GM21619 (cell line): ENCODE results near the gene POLRMT.
A peak's percentile ranks its signal among the peaks of the same experiment; 100 is the strongest.

Experiments used
- ATAC-seq: cut with Tn5 transposase; IDR thresholded peaks from one replicate; pipeline ENCODE4 v1.9.1; 2021; ENCODE audit not compliant: unreplicated experiment

Gene POLRMT

DNA sequence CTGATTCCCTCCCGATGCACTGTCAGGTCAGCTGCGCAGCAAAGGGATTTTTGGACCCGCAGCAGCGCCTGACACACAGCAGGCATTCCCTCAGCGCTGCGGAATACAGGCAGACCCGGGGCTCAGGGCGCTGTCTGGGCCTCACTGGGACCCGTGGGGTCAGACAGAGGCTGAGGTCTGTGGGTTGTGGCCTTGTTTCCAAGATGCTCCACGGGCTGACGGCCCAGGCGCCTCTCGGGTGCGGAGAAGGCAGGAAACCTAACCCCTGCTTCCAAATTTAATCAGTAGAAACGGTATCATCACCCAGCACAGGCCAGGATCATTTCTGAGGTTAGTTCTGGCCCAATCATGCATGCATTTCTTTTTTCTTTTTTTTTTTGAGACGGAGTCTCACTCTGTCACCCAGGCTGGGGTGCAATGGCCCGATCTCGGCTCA, 30.4 kb upstream of the POLRMT start:
- no peak for ATAC-seq

DNA sequence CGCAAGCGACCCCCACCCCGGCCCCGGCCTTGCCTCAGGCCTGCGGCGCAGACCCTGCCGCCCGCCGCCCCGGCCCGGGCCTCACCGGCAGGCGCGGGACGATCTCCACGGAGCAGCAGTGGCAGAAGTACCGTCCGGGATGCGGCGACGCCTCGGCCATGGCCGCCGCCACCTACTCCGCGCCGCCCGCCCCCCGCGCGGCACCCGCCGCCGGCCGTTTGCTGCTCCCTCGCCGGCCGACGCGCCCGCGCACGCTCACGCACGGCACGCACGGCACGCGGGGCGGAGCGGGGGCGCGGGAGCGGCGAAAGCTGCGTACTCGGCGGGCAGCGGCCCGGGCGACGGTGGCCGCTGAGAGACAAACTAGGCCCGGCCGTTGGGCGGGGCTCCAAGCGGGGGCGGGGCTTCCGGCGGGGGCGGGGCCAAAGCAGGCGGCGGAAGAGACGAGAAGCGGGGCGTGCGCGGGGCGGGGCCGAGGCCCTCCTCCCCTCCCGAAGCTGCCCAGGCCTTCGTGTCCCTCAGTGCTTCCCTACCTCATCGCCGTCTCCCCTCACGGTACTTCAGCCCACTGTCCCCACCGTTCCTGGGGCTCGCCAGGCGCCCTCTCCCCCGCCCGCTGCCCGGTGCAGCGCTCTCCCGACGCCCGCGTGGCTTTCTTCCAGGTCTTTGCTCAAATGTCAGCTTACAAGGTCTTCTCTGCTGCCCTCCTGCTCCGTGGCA, 29.8 kb upstream of the POLRMT start, which contains the start of gene RNF126:
Gene RNF126 (minus strand): TSS at position 253 of the 720 bp plus-strand sequence. CDS start 93 bp downstream, at position 160.
- peak; percentile 46 for ATAC-seq

DNA sequence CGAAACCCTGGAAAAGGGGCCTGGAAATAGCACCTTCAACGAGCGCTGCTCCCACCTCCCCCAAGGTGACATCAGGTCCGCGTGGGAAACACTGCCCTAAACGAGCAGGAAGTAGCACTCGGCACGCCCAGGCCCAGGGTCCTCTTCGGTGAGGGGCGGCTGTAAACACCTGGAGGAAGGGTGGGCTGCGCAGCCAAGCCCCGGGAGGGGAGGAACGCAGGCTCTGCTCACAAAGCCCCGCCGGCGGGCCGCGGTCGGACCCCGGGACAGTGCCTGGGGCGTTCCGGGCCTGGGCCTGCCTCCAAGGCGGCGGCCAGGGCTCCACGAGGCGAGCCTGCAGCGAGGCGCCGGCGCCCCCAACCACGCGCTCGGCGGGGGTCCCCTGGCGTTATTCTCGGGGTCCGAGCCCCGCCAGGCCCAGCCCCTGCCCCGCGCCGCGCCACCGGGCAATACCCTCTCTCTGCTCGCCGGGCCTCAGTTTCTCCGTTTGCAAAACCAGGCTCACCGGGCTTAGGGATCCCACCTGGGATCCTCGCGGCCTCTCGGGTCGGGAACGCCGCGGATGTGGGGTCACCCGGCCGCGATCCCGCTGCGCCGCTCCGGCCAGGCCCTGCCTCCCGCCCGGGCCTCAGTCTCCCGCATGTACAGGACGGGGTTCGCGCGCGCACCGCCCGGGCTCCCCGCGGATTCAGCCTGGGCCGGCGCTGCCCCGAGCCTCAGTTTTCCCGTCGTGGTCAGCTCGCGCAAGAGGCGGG, 29.0 kb upstream of the POLRMT start:
- peak; percentile 4 for ATAC-seq

DNA sequence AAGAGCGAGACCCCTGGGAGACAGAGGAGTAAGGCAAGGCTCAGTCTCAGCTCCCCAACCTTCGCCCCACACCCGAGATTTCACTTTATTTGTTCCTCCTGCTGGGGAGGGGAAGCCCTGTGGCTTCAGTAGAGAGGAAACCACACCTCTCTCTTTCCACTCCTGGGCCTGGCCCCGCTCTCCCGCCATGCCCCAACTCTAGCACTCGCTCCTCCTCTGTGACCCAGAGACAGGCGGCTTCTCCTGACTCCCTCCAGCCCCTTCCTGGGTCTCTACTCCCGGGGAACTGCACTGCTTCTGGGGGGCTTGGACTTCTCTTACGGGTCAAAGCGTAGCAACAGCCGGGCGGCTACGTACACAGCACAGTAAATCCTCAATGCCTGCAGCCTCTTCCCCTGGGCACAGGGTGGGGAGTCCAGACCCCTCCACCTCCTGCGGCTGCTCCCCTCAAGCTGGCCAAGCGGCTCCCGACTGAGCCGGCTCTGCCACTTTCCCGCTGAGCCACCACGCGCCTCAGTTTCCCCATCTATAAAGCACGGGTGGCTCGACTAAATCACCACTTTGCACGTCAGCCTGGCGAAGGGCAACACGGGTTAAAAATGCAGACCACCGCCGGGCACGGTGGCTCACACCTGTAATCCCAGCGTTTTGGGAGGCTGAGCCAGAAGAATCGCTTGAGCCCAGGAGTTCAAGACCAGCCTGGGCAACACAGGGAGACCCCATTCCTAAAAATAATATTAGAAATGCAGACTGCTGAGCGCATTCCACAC, 28.3 kb upstream of the POLRMT start:
- ATAC-seq = peak; percentile 29

DNA sequence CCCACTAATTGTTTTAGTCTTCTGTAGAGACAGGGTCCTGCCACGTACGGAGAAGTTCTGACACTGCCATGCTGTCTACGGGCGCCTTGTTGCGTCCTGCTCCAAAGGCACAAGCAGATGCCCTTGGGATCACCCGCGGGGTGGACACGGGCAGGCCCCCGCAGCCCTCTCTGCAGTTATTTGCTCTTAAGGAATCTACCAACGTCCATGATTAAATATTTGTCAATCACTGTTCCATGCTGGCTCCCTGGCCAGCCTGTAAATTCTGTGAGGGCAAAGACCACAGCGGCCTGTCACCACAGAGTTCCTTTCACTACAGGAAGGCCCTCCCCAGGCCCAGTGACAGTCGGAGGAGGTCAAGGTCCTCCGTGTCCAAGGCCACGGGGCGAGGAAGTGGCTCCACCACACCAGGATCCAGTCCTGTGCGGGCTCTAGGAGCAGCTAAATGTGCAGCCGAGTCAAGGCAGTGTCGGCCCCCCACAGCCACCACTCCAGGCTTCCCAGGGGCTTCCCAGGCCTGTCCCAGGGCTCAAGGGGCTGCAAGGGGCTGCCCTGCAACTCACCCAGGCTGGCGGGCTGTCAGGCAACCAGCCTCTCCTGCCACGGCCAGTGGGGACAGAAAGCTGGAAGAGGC, 27.6 kb upstream of the POLRMT start:
- no peak for ATAC-seq

- ATAC-seq = no peak
These were observed 25.8 kb upstream of the POLRMT start for GRCh38 chr19:658916-659839.

DNA sequence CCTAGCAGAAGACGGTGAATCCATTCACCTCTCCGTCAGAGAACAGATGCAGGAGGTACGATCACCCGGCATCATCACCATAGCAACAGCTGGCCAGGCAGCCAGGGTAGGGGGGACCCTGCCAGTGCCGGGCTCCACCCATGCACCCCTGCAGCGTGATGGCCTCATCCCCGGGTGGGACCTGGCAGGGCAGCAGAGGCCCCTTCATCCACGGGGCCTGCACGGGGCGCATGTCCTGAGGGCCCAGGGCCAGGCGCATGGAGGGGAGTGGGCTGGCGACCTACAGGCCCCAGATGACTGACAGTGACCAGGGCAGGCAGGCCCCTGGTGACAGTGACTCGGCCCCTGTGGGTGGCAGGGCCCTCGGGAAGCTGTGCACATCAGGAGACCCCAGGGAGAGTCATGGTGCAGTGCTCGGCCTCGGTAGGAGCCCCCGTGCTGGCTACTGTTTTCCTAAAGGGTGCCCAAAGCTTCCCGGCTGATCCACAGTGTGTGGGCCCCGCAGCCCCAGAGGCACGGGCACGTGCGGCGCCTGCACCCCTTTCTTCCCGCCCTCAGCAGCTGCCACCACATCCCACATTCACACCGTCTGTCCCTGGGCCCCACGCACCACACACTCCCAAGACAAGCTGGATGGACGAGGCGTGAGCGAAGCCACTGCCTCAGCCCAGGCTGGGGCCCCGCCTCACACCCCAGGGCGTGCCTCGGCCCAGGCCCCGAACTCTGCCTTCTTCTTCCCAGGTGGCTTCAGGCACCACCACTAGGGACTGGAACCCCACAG, 24.9 kb upstream of the POLRMT start:
- ATAC-seq = no peak

GRCh38 chr19:657611-658010, 24.3 kb upstream of the POLRMT start:
- no peak for ATAC-seq

DNA sequence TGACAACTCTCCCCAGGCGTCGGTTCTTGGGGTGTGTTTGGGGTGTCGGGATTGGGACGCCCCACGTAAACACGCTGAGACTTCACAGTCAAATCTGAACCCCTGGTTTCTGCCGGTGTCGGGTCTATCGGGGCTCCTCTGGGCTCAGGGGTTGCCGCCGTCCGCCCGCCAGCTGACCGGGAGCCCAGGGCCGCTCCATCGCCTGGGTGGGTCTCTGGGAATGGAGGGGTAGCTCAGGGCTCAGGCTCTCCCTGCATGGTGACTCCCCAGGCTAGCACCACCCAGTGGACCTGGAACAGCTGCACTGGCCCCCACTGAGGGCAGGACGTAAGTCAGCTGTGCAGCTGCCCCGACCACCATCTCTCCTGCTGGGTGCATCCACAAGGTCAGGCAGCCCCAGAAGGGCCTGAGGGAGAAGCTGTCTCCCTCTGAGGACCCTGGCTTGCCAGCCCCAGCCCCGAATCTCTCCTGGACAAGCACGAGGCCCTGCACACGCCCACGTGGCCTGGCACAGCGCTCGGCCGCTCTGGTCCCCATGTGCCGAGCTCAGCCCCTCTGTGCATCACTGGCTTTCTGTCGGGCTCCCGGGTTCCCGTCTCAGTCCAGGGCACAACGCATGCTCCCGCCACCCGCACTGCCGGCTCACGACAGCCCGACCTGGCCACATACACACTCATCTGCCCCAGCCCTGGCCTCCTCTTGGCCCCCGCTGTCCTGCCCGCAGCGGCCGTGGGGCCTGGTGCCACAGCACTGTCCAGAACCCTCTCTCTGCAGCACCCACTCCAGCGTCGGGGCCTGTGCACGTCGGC, 23.6 kb upstream of the POLRMT start:
- no peak for ATAC-seq

DNA sequence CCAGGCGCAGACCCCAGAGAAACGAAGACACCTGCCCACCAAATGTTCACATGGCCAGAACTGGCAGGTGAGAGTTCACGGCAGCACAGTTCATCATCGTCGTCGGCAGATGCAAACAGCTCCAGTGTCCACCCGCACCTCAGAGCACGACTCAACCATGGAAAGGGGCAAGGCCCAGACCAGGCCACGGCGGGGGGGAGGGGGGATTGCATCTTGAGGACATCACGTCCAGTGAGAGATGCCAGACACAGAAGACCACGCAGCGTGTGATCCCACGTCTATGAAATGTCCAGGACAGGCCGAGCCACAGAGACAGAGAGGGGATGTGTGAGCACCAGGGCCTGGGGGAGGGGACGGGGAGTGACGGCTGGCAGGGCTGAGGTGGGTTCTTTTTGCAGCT, 22.4 kb upstream of the POLRMT start:
- no peak for ATAC-seq

- no peak for ATAC-seq
These were observed 20.1 kb upstream of the POLRMT start for GRCh38 chr19:653425-653824.

GRCh38 chr19:652467-653389, 19.4 kb upstream of the POLRMT start:
- ATAC-seq = no peak

DNA sequence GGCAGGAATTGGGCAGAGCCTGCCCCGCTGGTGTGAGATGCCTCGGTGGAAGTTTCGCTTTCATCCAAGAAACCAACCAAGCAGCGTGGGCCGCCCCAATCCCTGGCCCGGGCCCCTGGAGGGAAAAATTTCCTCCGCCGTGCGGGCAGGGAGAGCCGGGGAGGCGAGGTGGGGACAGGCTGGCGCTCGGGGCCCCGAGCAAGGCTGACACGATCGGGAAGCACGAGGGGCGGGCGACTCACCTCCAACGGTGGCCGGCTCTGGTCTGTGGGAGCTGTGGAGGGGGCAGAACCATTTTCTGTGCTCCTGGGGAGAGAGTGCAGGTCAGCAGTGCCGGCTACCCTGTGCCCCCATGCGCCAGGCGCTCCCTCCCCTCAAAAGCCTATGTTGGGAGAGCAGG, 18.7 kb upstream of the POLRMT start:
- no peak for ATAC-seq

- ATAC-seq = no peak
These were observed 17.9 kb upstream of the POLRMT start for GRCh38 chr19:651114-651818.

GRCh38 chr19:650121-650520, 16.8 kb upstream of the POLRMT start:
- no peak for ATAC-seq

DNA sequence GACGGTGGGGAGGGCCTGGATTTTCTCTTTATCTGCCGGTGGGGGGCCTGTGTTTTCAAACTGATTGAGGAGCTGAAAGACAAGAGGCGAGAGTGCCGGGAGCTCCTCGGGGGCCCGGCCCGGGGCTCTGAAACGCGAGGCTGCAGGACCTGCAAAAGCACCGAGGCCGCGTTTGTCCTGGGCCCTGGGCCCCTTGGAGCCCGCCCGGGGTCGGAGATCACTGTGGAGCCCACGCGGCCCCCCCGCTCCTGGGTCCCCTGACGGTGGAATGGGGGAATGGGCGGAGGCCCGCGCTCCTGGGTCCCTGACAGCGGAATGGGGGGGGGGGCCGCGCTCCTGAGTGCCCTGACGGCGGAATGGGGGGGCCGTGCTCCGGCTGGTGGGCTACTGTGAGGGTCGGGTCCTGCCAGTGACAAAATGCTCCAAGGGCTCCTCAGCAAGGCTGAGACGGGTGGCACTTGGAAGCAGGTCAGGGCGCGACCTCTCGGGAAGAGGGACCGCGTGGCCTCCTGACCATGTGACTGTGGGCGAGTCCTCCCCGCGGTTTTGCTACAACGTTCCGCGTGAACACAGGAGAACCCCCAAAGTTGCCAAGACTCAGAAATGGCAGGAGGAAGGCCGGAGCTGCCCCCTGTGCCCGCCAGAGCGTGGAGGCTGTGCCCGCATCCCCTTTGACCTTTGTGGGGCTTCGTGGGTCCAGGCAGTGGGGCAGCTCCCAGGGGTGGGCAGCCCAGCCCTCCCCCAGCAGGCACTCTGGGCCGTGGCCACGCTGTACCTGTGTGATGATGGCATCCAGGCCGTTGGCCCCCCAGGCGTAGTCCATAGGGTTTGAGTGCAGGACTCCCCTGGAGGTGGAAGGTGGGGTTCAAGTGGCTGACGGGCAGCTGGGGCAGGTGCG, 15.8 kb upstream of the POLRMT start:
- ATAC-seq = no peak
